ENCODE data around the gene COL6A3. TPM values are rescaled to one million over a fixed set of nuclear protein-coding genes. Genes with fewer than 3 reads are reported as not detected.

Gene COL6A3
- total RNA-seq, 1 experiment from 2014 or later, result 0.81 TPM

- Histone ChIP-seq H4K5ac (ENCODE audit: insufficient read length, low read depth, low read length) (no peak overlapping the region), H2BK12ac (ENCODE audit: insufficient read length, low read depth, low read length) (no peak overlapping the region), H3K56ac (ENCODE audit: insufficient read length, low read depth, low read length) (no peak overlapping the region), H3K79me2 (ENCODE audit: insufficient read depth, low read length) (no peaks in the 10 kb centered on the region), H3K14ac (ENCODE audit: insufficient read depth, low read length) (no peak overlapping the region; the same call in 1 of the 2 replicates), H2BK120ac (ENCODE audit: low read depth, low read length, poor library complexity, severe bottlenecking) (no peak overlapping the region), H4K20me1 (ENCODE audit: control insufficient read depth, insufficient read depth, insufficient read length) (no peaks in the 10 kb centered on the region), H3K4ac (ENCODE audit: low read depth, low read length) (no peak overlapping the region), H2BK20ac (ENCODE audit: low read depth, low read length, poor library complexity, severe bottlenecking) (no peak overlapping the region), H3K18ac (ENCODE audit: insufficient read length, low read depth, low read length) (no peak overlapping the region), H3K79me1 (ENCODE audit: insufficient read depth, low read depth, low read length, poor library complexity, severe bottlenecking) (no peaks in the 10 kb centered on the region), H3K23ac (ENCODE audit: insufficient read length, low read depth, low read length) (no peak overlapping the region), H3K27me3 (ENCODE audit: insufficient read depth, low read length) (no peaks in the 10 kb centered on the region), H2AK5ac (ENCODE audit: insufficient read length, low read length) (no peak overlapping the region), H3K4me2 (ENCODE audit: insufficient read depth, insufficient read length, low read length) (no peak overlapping the region), H3K23me2 (ENCODE audit: insufficient read length, low read depth, low read length, poor library complexity, severe bottlenecking) (no peaks in the 10 kb centered on the region), H4K91ac (ENCODE audit: insufficient read length, low read depth, low read length) (no peak overlapping the region), H2BK5ac (ENCODE audit: insufficient read length, low read length) (no peak overlapping the region), H3K4me1 (ENCODE audit: insufficient read depth, low read length) (0 out of 2 replicates have a peak, but pooled peaks cover 1% of the 10 kb centered on the region), H4K8ac (replicated peaks; ENCODE audit: insufficient read length, low read depth, low read length) (no peak overlapping the region), H3T11ph (ENCODE audit: low read length) (no peak overlapping the region), H2BK15ac (ENCODE audit: low read depth, low read length) (no peak overlapping the region), H3K27ac (ENCODE audit: insufficient read length, low read depth, low read length) (no peak overlapping the region), H3K9me3 (ENCODE audit: control insufficient read depth, low read depth, low read length) (no peaks in the 10 kb centered on the region), H3K9ac (ENCODE audit: extremely low read depth, insufficient read length, low read length) (no peak overlapping the region), H2AFZ (ENCODE audit: low read length) (no peak overlapping the region)
- no peak overlapping the region for H3K27ac Mint-ChIP-seq
- peaks cover 36% of the 10 kb centered on the region for H3K27me3 Mint-ChIP-seq (ENCODE audit: low read depth)
- no peaks in the 10 kb centered on the region for H3K36me3 Mint-ChIP-seq (ENCODE audit: insufficient read depth in 1 of 3, low read depth in 3 of 3)
- TF ChIP-seq CTCF (conservative IDR thresholded peaks at IDR 0.05), result no peak
- DNase-seq, result no peak
- H3K9me3 Mint-ChIP-seq, result no peaks in the 10 kb centered on the region; a peak in 1 of 5 replicates
- WGBS (ENCODE audit: extremely low coverage, insufficient read length, low lambda C conversion rate), result no CpG with 5 or more reads among the region's 6 CpGs
- peaks cover 4% of the 10 kb centered on the region in 2 experiments; a peak in 3 of 4 replicates for H3K4me1 Mint-ChIP-seq
- H3K4me3 Mint-ChIP-seq, result no peak overlapping the region
Measured at GRCh38 chr2:237446338-237446665, 32.3 kb upstream of the COL6A3 start.

All from H9 (cell line).